Panc1 (cell line): ENCODE results near the gene ANKRD33B. TPM values are rescaled to one million over a fixed set of nuclear protein-coding genes. Genes with fewer than 3 reads are reported as not detected.

ENCODE experiments used
- ATAC-seq: fragments of 200-7000 bp; cut with Tn5 transposase; 2 replicates; pipeline ENCODE4 v1.9.1; 2020; ENCODE audit warnings: mild to moderate bottlenecking, moderate library complexity
- BruUV-seq: library from RNA; stranded (reverse); fragments of 400-500 nt; replicated peaks from 2 replicates; lab custom pipeline; 2021; lab: Mats Ljungman, UMichigan
- CTCF ChIA-PET: fragments of 300-600 bp; sonication (Branson Sonifier 250); formaldehyde crosslinking; loops from one replicate; lab custom pipeline; 2022; ENCODE audit warnings: antibody characterized with exemption; lab: Charles Lee
- POLR2A ChIA-PET: fragments of 300-600 bp; sonication (Branson Sonifier 250); formaldehyde crosslinking; loops from one replicate; lab custom pipeline; 2022; ENCODE audit warnings: antibody characterized with exemption; lab: Charles Lee
- DNase-seq: peaks from one replicate; pipeline ENCODE4 v3.0.0-alpha.2; 2010; ENCODE audit warnings: low read depth, low spot score
- H3K27ac ChIP-seq: 2 replicates; pipeline ENCODE4 v1.5.1; 2011; ENCODE audit warnings: mild to moderate bottlenecking, low read length, inconsistent platforms
- H3K27me3 ChIP-seq: fragments of 200-500 bp; sonication (Bioruptor generic); 2 replicates; pipeline ENCODE4 v1.6.0; 2014; ENCODE audit warnings: low read length, inconsistent platforms; ENCODE audit not compliant: control insufficient read depth, insufficient read depth
- H3K36me3 ChIP-seq: fragments of 200-500 bp; sonication (Bioruptor generic); 2 replicates; pipeline ENCODE4 v1.5.1; 2014; ENCODE audit warnings: inconsistent platforms, mild to moderate bottlenecking, low read length, moderate library complexity; ENCODE audit not compliant: control insufficient read depth, insufficient read depth
- H3K4me1 ChIP-seq: 2 replicates; pipeline ENCODE4 v1.5.1; 2011; ENCODE audit warnings: inconsistent platforms, mild to moderate bottlenecking, low read length, moderate library complexity; ENCODE audit not compliant: control insufficient read depth, insufficient read depth
- H3K4me3 ChIP-seq, 2 experiments: 2 replicates each; pipeline ENCODE4 v1.5.1; 2011 to 2012; ENCODE audit warnings: low read depth in 2 of 2, low read length in 2 of 2, mild to moderate bottlenecking in 2 of 2, inconsistent platforms in 1 of 2, moderate library complexity in 1 of 2
- H3K9me3 ChIP-seq: fragments of 200-500 bp; sonication (Bioruptor generic); 2 replicates; pipeline ENCODE4 v1.5.1; 2014; ENCODE audit warnings: low read depth, mild to moderate bottlenecking, inconsistent platforms, low read length, moderate library complexity; ENCODE audit not compliant: control insufficient read depth, insufficient read depth
- CTCF ChIP-seq: fragments of 450-650 bp; IDR thresholded peaks from 2 replicates; pipeline ENCODE4 v1.5.1; 2017; ENCODE audit warnings: mild to moderate bottlenecking
- POLR2AphosphoS5 ChIP-seq: IDR thresholded peaks from 2 replicates; pipeline ENCODE4 v1.6.1; 2012; ENCODE audit warnings: mild to moderate bottlenecking, low read depth, low read length, moderate library complexity
- REST ChIP-seq, 2 experiments: IDR thresholded peaks; 2 replicates each; pipeline ENCODE4 v1.6.1; 2011 to 2012; ENCODE audit warnings: low read depth in 2 of 2, control low read depth in 1 of 2, low read length in 1 of 2, mild to moderate bottlenecking in 1 of 2, moderate library complexity in 1 of 2; ENCODE audit not compliant: insufficient read depth in 1 of 2
- SIN3A ChIP-seq: IDR thresholded peaks from 2 replicates; pipeline ENCODE4 v1.6.1; 2012; ENCODE audit warnings: low read depth, mild to moderate bottlenecking, low read length, moderate library complexity, borderline replicate concordance; ENCODE audit not compliant: insufficient read depth
- TCF7L2 ChIP-seq: IDR thresholded peaks from 2 replicates; pipeline ENCODE4 v1.6.1; 2011; ENCODE audit warnings: mild to moderate bottlenecking, low read depth, low read length, inconsistent platforms
- in situ Hi-C: cut with HindIII; loops from 2 replicates; pipeline ENCODE4 v1.10.0; 2016; ENCODE audit warnings: low sequenced_read_pairs, low pct_unique_long_range_greater_than_20kb
- intact Hi-C: fragments of 100-400 bp; cut with micrococcal nuclease; formaldehyde crosslinking; loops from one replicate; pipeline ENCODE4 v1.10.0; 2022; ENCODE audit not compliant: unreplicated experiment
- total RNA-seq: library from RNA; stranded (reverse); gene quantifications from one replicate; pipeline ENCODE4 v1.2.1, GENCODE V29; 2021; ENCODE audit not compliant: unreplicated experiment

ANKRD33B gene
- total RNA-seq, 1 experiment from 2014 or later, result 19.1 TPM

- no TSS peak for BruUV-seq
- no peaks in the 10 kb centered on the region for H3K36me3 ChIP-seq
- H3K4me3 ChIP-seq, result no peak overlapping the region
- no peak for DNase-seq
- no peak overlapping the region for H3K27ac ChIP-seq
- CTCF ChIA-PET, result no interaction called here
- in situ Hi-C loops (no loop called here), intact Hi-C loops (no loop called here)
- H3K9me3 ChIP-seq, result no peaks in the 10 kb centered on the region
- TF ChIP-seq SIN3A (no peak), POLR2AphosphoS5 (no peak), CTCF (no peak), REST (IDR thresholded peaks at IDR 0.05; ENCODE audit: insufficient read depth in 1 of 2, low read depth in 2 of 2, low read length in 1 of 2) (no peak), TCF7L2 (no peak)
- POLR2A ChIA-PET, result no interaction called here
- H3K4me1 ChIP-seq, result no peaks in the 10 kb centered on the region
- ATAC-seq, result no peak
- no peaks in the 10 kb centered on the region for H3K27me3 ChIP-seq
Observed at GRCh38 chr5:10536931-10537579, 26.8 kb upstream of the ANKRD33B start.

GRCh38 chr5:10537624-10538023 is 26.2 kb upstream of the ANKRD33B start:
- ChIA-PET POLR2A (no interaction called here), CTCF (no interaction called here)
- no peaks in the 10 kb centered on the region for H3K9me3 ChIP-seq

More at GRCh38 chr5:10537624-10538023, 26.2 kb upstream of the ANKRD33B start:
- Histone ChIP-seq H3K4me1 (no peaks in the 10 kb centered on the region), H3K27me3 (no peaks in the 10 kb centered on the region), H3K36me3 (no peaks in the 10 kb centered on the region), H3K4me3 (no peak overlapping the region), H3K27ac (no peak overlapping the region)
- no peak for DNase-seq
- TF ChIP-seq POLR2AphosphoS5 (no peak), REST (IDR thresholded peaks at IDR 0.05; ENCODE audit: insufficient read depth in 1 of 2, low read depth in 2 of 2, low read length in 1 of 2) (no peak), SIN3A (no peak), TCF7L2 (no peak), CTCF (no peak)
- in situ Hi-C loops (no loop called here), intact Hi-C loops (no loop called here)
- peak; percentile 40 for ATAC-seq
- no TSS peak for BruUV-seq
